Suprapubic skin (tissue), 4 donors: Measurements from ENCODE around the gene TRIM44. TPM values are rescaled to one million over a fixed set of nuclear protein-coding genes. Genes with fewer than 3 reads are reported as not detected.
"Not testable (repeated sequence)": the region's sequence is repeated elsewhere in the genome, so short reads cannot be mapped to it uniquely, and the experiment has no call there.

ENCODE experiments used
- DNase-seq, 2 donors: peaks; one replicate each; pipeline ENCODE4 v3.0.0-alpha.2; 2019; ENCODE audit warnings: low spot score in 2 of 2
- H3K27ac ChIP-seq: fragments of 200-600 bp; sonication (generic); one replicate; pipeline ENCODE4 v1.5.1; 2019
- H3K27me3 ChIP-seq: fragments of 200-600 bp; sonication (generic); one replicate; pipeline ENCODE4 v1.5.1; 2019
- H3K36me3 ChIP-seq: fragments of 200-600 bp; sonication (generic); one replicate; pipeline ENCODE4 v1.5.1; 2019
- H3K4me1 ChIP-seq: fragments of 200-600 bp; sonication (generic); one replicate; pipeline ENCODE4 v1.5.1; 2019
- H3K4me3 ChIP-seq: fragments of 200-600 bp; sonication (generic); one replicate; pipeline ENCODE4 v1.5.1; 2019; ENCODE audit warnings: mild to moderate bottlenecking
- H3K9me3 ChIP-seq: fragments of 200-600 bp; sonication (generic); one replicate; pipeline ENCODE4 v1.5.1; 2019
- CTCF ChIP-seq, 2 donors: fragments of 200-600 bp in 1 of 2; fragments of 450-650 bp in 1 of 2; sonication (generic) in 1 of 2; IDR thresholded peaks; one replicate each; pipeline ENCODE4 v1.5.1; 2016 to 2019; ENCODE audit warnings: antibody characterized with exemption in 2 of 2, mild to moderate bottlenecking in 1 of 2, moderate library complexity in 1 of 2
- EP300 ChIP-seq: sonication (generic); formaldehyde crosslinking; IDR thresholded peaks from one replicate; pipeline ENCODE4 v1.6.1; 2017; ENCODE audit warnings: antibody characterized with exemption
- POLR2A ChIP-seq, 2 donors: fragments of 450-650 bp; IDR thresholded peaks; one replicate each; pipeline ENCODE4 v1.6.1; 2017; ENCODE audit warnings: antibody characterized with exemption in 2 of 2, mild to moderate bottlenecking in 2 of 2, moderate library complexity in 2 of 2
- POLR2AphosphoS5 ChIP-seq, 3 donors: sonication (generic); formaldehyde crosslinking; IDR thresholded peaks; one replicate each; pipeline ENCODE4 v1.6.1; 2017; ENCODE audit warnings: antibody characterized with exemption in 3 of 3
- WGBS: methylation state at CpG from one replicate; pipeline ENCODE4 v1.1.5; 2018; 5-methylcytosine and 5-hydroxymethylcytosine counted together
- total RNA-seq, 4 donors: library from RNA; depleted of rRNA; stranded (reverse); fragments of >200 nt; gene quantifications; one replicate each; pipeline ENCODE4 v1.1.0, GENCODE V29; 2016

The TRIM44 gene
- total RNA-seq, 4 donors from 2014 or later = 21.3 to 55.7 (median 31.3) TPM

DNA sequence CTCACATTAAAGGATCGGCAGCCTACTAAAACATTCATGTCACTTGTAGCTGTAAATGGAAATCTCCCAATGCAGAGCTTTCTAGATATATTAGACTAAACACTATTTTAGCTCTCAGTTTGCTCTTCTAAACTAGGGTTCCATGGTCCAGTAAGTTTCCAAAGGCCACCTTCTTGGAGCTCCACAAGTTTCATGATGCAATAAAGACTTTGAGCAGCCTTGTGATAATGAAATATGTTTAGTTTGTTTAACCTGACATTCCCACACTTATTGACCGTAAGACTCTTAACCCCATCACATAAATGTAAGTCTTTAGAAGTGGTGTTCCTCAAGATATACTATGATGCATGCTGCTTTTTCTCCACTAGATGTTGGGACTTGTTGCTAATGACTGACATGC lies 87.7 kb downstream of the TRIM44 start:
- no peak overlapping the region for H3K27ac ChIP-seq
- H3K27me3 ChIP-seq = no peaks in the 10 kb centered on the region
- no peak for DNase-seq
- H3K4me1 ChIP-seq = peaks cover 6% of the 10 kb centered on the region
- H3K9me3 ChIP-seq = no peaks in the 10 kb centered on the region
- H3K36me3 ChIP-seq = no peaks in the 10 kb centered on the region
- no peak overlapping the region for H3K4me3 ChIP-seq
- no peak for TF ChIP-seq POLR2AphosphoS5 (IDR thresholded peaks at IDR 0.05)
- TF ChIP-seq EP300 = no peak
- TF ChIP-seq POLR2A (IDR thresholded peaks at IDR 0.05) = no peak
- no peak for TF ChIP-seq CTCF (IDR thresholded peaks at IDR 0.05)
- WGBS = 97% methylated on average over 2 of the region's 2 CpGs

- TF ChIP-seq CTCF (IDR thresholded peaks at IDR 0.05) (no peak), POLR2A (IDR thresholded peaks at IDR 0.05) (no peak), POLR2AphosphoS5 (IDR thresholded peaks at IDR 0.05) (no peak), EP300 (no peak)
Measured at GRCh38 chr11:35750981-35751663, 88.5 kb downstream of the TRIM44 start.

DNA sequence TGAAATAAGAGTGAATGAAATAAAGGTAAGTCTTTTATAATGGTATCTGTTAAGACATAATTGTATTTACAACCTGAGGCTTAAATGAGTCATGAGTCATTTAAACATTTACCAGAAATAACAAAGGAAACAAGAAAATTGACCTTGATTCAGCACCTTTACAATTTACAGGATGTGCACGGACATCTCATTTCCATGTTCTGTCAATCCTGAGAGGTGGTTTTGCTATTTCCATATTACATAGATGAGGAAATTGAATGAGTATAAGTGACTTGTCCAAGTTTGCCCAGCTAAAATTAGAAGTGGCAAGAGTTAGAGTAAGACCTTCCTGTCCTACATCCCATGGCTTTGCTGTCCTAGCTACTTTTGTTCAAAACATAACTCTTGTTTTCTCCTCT lies 89.1 kb downstream of the TRIM44 start:
- Histone ChIP-seq H3K9me3 (no peaks in the 10 kb centered on the region), H3K27me3 (no peaks in the 10 kb centered on the region), H3K36me3 (no peaks in the 10 kb centered on the region), H3K27ac (no peak overlapping the region), H3K4me3 (no peak overlapping the region), H3K4me1 (peaks cover 6% of the 10 kb centered on the region)
- TF ChIP-seq EP300 (no peak), POLR2AphosphoS5 (IDR thresholded peaks at IDR 0.05) (no peak), CTCF (IDR thresholded peaks at IDR 0.05) (no peak), POLR2A (IDR thresholded peaks at IDR 0.05) (no peak)
- no peak for DNase-seq
- 43% methylated on average over 1 of the region's 1 CpG for WGBS

More at GRCh38 chr11:35750981-35751663, 88.5 kb downstream of the TRIM44 start:
- H3K4me3 ChIP-seq = no peak overlapping the region
- peaks cover 6% of the 10 kb centered on the region for H3K4me1 ChIP-seq
- no peak overlapping the region for H3K27ac ChIP-seq
- DNase-seq = no peak
- no peaks in the 10 kb centered on the region for H3K9me3 ChIP-seq
- WGBS = 91% methylated on average over 4 of the region's 4 CpGs
- H3K27me3 ChIP-seq = no peaks in the 10 kb centered on the region
- no peaks in the 10 kb centered on the region for H3K36me3 ChIP-seq

DNA sequence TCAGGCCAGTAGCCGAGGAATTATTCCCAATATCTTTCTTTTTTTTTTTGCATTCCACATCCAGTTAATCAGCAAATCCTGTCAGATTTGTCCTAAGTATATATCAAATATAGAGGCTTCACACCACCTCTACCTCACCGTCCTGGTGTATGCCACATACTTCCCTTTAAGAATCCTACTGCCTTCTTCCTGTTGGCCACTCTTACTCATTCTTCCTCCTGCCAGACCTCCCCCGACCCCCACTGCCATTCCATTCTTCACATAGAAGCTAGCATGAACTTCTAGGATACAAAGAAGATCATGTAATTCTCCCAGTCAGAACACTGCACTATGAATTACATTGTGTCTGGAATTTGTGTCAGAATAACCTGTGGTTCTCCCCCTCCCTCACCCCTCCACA lies 89.5 kb downstream of the TRIM44 start:
- peaks cover 6% of the 10 kb centered on the region for H3K4me1 ChIP-seq
- H3K27ac ChIP-seq = no peak overlapping the region
- H3K4me3 ChIP-seq = no peak overlapping the region
- H3K9me3 ChIP-seq = no peaks in the 10 kb centered on the region
- no peaks in the 10 kb centered on the region for H3K36me3 ChIP-seq
- no peaks in the 10 kb centered on the region for H3K27me3 ChIP-seq
- 85% methylated on average over 3 of the region's 3 CpGs for WGBS
- no peak for TF ChIP-seq EP300
- no peak for DNase-seq

GRCh38 chr11:35753573-35753972 lies 91.0 kb downstream of the TRIM44 start:
- 85% methylated on average over 6 of the region's 6 CpGs for WGBS
- H3K4me3 ChIP-seq, H3K27me3 ChIP-seq, H3K27ac ChIP-seq, H3K9me3 ChIP-seq, DNase-seq, H3K36me3 ChIP-seq, H3K4me1 ChIP-seq: not testable (repeated sequence)

DNA sequence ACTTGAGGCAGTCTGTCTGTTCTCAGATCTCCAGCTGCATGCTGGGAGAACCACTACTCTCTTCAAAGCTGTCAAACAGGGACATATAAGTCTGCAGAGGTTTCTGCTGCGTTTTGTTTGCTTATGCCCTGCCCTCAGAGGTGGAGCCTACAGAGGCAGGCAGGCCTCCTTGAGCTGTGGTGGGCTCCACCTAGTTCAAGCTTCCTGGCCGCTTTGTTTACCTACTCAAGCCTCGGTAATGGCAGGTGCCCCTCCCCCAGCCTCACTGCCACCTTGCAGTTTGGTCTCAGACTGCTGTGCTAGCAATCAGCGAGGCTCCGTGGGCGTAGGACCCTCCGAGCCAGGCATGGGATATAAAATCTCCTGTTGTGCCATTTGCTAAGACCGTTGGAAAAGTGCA lies 97.4 kb downstream of the TRIM44 start:
- H3K9me3 ChIP-seq, H3K4me1 ChIP-seq, H3K27ac ChIP-seq, H3K4me3 ChIP-seq, DNase-seq, H3K27me3 ChIP-seq, H3K36me3 ChIP-seq: not testable (repeated sequence)
- 85% methylated on average over 8 of the region's 8 CpGs for WGBS

DNA sequence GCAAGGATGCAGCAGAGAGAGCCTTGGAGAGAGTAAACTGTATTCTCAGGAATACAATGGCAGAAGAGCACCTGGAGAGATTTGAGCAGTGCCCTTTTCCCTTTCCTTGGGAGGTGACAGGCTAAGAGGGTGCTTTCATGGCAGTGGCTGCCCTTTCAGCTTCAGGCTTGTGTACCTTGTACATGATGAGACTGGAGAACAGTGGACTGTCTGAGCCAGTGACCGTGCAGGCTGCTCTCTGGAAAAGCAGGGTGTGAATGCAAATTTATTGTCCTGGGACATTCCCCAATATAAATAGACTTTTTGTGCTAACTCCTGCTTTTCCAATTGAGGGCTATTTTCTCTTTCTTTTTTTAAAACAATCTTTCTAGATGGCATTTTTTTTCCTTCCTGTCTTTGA lies 99.3 kb downstream of the TRIM44 start:
- no peaks in the 10 kb centered on the region for H3K4me1 ChIP-seq
- H3K9me3 ChIP-seq = no peaks in the 10 kb centered on the region
- H3K36me3 ChIP-seq = peaks cover 3% of the 10 kb centered on the region
- WGBS = 43% methylated on average over 1 of the region's 1 CpG
- H3K4me3 ChIP-seq = no peak overlapping the region
- no peaks in the 10 kb centered on the region for H3K27me3 ChIP-seq
- no peak for DNase-seq
- H3K27ac ChIP-seq = no peak overlapping the region
- TF ChIP-seq CTCF (IDR thresholded peaks at IDR 0.05) (no peak), POLR2A (IDR thresholded peaks at IDR 0.05) (no peak), EP300 (no peak), POLR2AphosphoS5 (IDR thresholded peaks at IDR 0.05) (no peak)
